HEK293 (cell line): ENCODE data around the gene CCDC167.

Source experiments
- CTCF ChIA-PET: fragments of 350-600 bp; formaldehyde crosslinking; extraction: SDS; loops from one replicate; lab custom pipeline; 2021; ENCODE audit warnings: antibody characterized with exemption; lab: Yijun Ruan, JAX
- POLR2A ChIA-PET: fragments of 300-600 bp; formaldehyde crosslinking; extraction: SDS; loops from one replicate; lab custom pipeline; 2020; ENCODE audit warnings: antibody characterized with exemption, inconsistent platforms; lab: Yijun Ruan, JAX
- H3K27ac ChIP-seq: fragments of 200-500 bp; sonication (Bioruptor generic); 2 replicates; pipeline ENCODE4 v1.5.1; 2014; ENCODE audit warnings: low read depth, low read length, control low read depth, inconsistent platforms; ENCODE audit errors: extremely low read depth
- H3K36me3 ChIP-seq, 2 experiments: fragments of 200-500 bp in 1 of 2; sonication (Bioruptor generic) in 1 of 2; 1 replicate in 1 of 2; 2 replicates in 1 of 2; pipeline ENCODE4 v1.5.1; 2014 to 2017; ENCODE audit warnings: inconsistent platforms in 2 of 2, low read length in 2 of 2; ENCODE audit not compliant: control insufficient read depth in 2 of 2, insufficient read depth in 1 of 2
- H3K4me1 ChIP-seq: fragments of 200-500 bp; sonication (Bioruptor generic); 2 replicates; pipeline ENCODE4 v1.5.1; 2014; ENCODE audit warnings: mild to moderate bottlenecking, low read length, inconsistent platforms; ENCODE audit not compliant: control insufficient read depth, insufficient read depth
- H3K4me3 ChIP-seq: 2 replicates; pipeline ENCODE4 v1.5.1; 2011; ENCODE audit warnings: low read depth, mild to moderate bottlenecking, control low read depth, low read length, moderate library complexity
- H3K9me3 ChIP-seq: fragments of 200-500 bp; sonication (Bioruptor generic); 2 replicates; pipeline ENCODE4 v1.5.1; 2014; ENCODE audit warnings: low read depth, low read length, inconsistent platforms; ENCODE audit not compliant: control insufficient read depth, insufficient read depth
- GFI1B ChIP-seq: fragments of 450-650 bp; formaldehyde crosslinking; IDR thresholded peaks from 2 replicates; pipeline ENCODE4 v1.5.1; 2016; ENCODE audit warnings: missing biosample characterization, missing genetic modification characterization
- OVOL3 ChIP-seq: fragments of 450-650 bp; formaldehyde crosslinking; IDR thresholded peaks from 2 replicates; pipeline ENCODE4 v1.5.1; 2016; ENCODE audit warnings: missing biosample characterization, missing genetic modification characterization
- ZBTB17 ChIP-seq: fragments of 450-650 bp; formaldehyde crosslinking; IDR thresholded peaks from 2 replicates; pipeline ENCODE4 v1.5.1; 2016; ENCODE audit warnings: missing biosample characterization, missing genetic modification characterization
- ZFHX2 ChIP-seq: fragments of 450-650 bp; formaldehyde crosslinking; conservative IDR thresholded peaks from 2 replicates; pipeline ENCODE4 v1.5.1; 2016; ENCODE audit warnings: missing biosample characterization, missing genetic modification characterization
- ZFP41 ChIP-seq: fragments of 450-650 bp; formaldehyde crosslinking; IDR thresholded peaks from 2 replicates; pipeline ENCODE4 v1.5.1; 2016; ENCODE audit warnings: missing biosample characterization, missing genetic modification characterization, borderline replicate concordance
- ZNF211 ChIP-seq: fragments of 450-650 bp; formaldehyde crosslinking; IDR thresholded peaks from 2 replicates; pipeline ENCODE4 v1.5.1; 2016; ENCODE audit warnings: low read depth, missing biosample characterization, missing genetic modification characterization
- ZNF223 ChIP-seq: fragments of 450-650 bp; formaldehyde crosslinking; IDR thresholded peaks from 2 replicates; pipeline ENCODE4 v1.5.1; 2016; ENCODE audit warnings: missing biosample characterization, missing genetic modification characterization
- ZNF324 ChIP-seq: fragments of 450-650 bp; formaldehyde crosslinking; IDR thresholded peaks from 2 replicates; pipeline ENCODE4 v1.5.1; 2016; ENCODE audit warnings: missing biosample characterization, missing genetic modification characterization
- ZNF600 ChIP-seq: fragments of 450-650 bp; formaldehyde crosslinking; IDR thresholded peaks from 2 replicates; pipeline ENCODE4 v1.5.1; 2016; ENCODE audit warnings: missing biosample characterization, missing genetic modification characterization
- ZNF664 ChIP-seq: fragments of 450-650 bp; formaldehyde crosslinking; IDR thresholded peaks from 2 replicates; pipeline ENCODE4 v1.5.1; 2016; ENCODE audit warnings: missing biosample characterization, missing genetic modification characterization
- ZNF768 ChIP-seq: fragments of 450-650 bp; formaldehyde crosslinking; IDR thresholded peaks from 2 replicates; pipeline ENCODE4 v1.5.1; 2018; ENCODE audit warnings: missing biosample characterization, mild to moderate bottlenecking, missing genetic modification characterization
- TF ChIP-seq, protein P1 (sequence below): fragments of 450-650 bp; formaldehyde crosslinking; IDR thresholded peaks from 2 replicates; pipeline ENCODE4 v1.5.1; 2016; ENCODE audit warnings: missing biosample characterization, missing genetic modification characterization
- TF ChIP-seq, protein P2 (sequence below): fragments of 450-650 bp; formaldehyde crosslinking; IDR thresholded peaks from 2 replicates; pipeline ENCODE4 v1.5.1; 2016; ENCODE audit warnings: missing biosample characterization, missing genetic modification characterization

Gene CCDC167

DNA sequence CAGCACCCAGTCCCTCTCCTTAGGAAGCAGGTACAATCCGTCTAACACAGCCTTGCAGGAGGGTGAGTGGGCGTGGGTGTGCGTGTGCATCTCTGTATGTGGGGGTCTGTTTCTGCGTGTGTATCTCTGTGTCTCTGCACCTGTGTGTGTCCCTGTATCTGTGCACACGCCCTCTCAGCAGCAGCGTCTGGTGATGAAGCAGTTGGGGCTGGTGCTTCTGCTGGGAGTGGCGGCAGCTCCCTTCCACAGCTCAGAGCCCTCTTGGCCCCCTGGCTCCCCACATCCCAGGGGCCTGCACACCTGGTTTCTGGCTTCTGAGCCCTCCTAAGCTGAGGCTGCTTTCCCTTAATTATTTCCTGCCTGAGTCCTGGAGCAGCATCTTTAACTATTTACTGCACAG lies 49.5 kb upstream of the CCDC167 start:
- no peaks in the 10 kb centered on the region for H3K9me3 ChIP-seq
- H3K4me3 ChIP-seq: no peak overlapping the region
- no peaks in the 10 kb centered on the region for H3K36me3 ChIP-seq
- POLR2A ChIA-PET: no interaction called here
- TF ChIP-seq ZFHX2 (tag by site-specific recombination): 0 out of 2 replicates have a peak, but pooled peaks have one; percentile 18
- no peak for TF ChIP-seq ZNF324
- TF ChIP-seq ZNF211 (tag by site-specific recombination): no peak
- CTCF ChIA-PET: interaction anchor here (0.5 to 3.1 kb wide), 2 partner anchors 11 to 86 kb away, joined by 3 to 18 read pairs; no protein-coding TSS in a partner anchor
- H3K27ac ChIP-seq: no peak overlapping the region
- H3K4me1 ChIP-seq: no peaks in the 10 kb centered on the region; the same call in 1 of the 2 replicates

DNA sequence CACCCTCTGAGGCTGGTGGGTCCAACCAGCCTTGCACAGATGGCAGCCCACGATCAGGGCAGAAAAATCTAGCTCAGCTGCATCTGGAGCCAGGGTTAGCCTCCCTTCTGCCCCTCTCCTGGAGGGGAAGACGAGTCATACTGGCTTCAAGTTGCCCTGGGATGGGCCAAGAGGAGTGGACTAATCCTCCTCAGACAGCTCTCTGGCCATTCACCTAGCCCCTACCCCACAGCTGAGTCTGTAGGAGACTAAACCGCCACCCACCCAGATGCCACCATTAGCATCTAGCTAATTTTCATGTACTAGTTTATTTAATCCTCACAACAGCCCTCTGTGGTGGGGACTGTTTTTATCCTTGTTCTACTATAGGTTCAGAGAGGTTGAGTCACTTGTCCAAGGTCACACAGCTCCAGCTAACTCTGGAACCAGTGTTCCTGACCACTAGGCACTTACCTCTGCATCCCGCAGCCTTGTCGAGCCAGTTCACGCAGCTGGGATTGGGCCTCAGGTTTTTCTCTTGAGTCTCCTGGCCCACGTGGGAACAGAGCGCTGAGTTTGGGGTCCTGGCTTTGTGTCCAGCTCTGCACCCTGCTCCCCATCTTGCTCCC lies 48.5 kb upstream of the CCDC167 start:
- TF ChIP-seq GFI1B (tag by site-specific recombination): no peak
- peak; percentile 74; the same call in 1 of the 2 replicates for TF ChIP-seq ZNF664
- peak; percentile 86 for TF ChIP-seq ZNF768 (tag by site-specific recombination)
- TF ChIP-seq ZNF223: no peak
- TF ChIP-seq, all 188 proteins: peak for 2
- Histone ChIP-seq H3K4me3 (no peak overlapping the region), H3K27ac (no peak overlapping the region), H3K36me3 (no peaks in the 10 kb centered on the region), H3K4me1 (no peaks in the 10 kb centered on the region; the same call in 1 of the 2 replicates), H3K9me3 (no peaks in the 10 kb centered on the region)
- POLR2A ChIA-PET: interaction anchor here (0.6 to 1.0 kb wide), 3 partner anchors 9 to 144 kb away, joined by 3 to 9 read pairs (median 3); no protein-coding TSS in a partner anchor
- CTCF ChIA-PET: interaction anchor here (0.7 to 3.1 kb wide), 8 partner anchors 10 to 699 kb away, joined by 3 to 18 read pairs (median 3); no protein-coding TSS in a partner anchor

DNA sequence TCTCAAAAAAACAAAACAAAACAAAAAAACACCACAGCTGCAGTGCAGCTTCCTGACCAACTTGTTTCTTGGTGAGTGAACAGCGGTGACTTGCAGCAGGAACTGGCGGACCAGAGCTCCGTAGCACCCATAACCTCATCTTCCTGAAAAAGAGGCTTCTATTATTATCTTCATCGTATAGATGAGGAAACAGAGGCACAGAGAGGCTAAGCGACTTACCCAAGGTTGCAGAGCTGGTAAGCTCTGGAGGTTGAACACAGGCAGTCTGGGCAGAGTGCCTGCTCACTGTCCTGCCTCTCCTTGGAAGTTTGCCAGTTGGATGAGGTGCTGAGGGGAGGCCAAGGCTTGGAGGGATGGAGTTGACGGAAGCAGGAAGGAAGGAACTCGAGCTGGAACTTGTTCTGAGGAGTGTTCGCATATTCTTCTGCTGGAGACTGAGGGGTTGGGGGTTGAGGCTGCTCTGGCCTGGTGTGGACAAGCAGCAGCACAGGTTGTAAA lies 47.9 kb upstream of the CCDC167 start:
- no peak overlapping the region for H3K4me3 ChIP-seq
- ChIA-PET CTCF (interaction anchor here (0.5 to 3.1 kb wide), 11 partner anchors 9 to 699 kb away, joined by 3 to 18 read pairs (median 3); no protein-coding TSS in a partner anchor), POLR2A (interaction anchor here (0.6 to 1.0 kb wide), 3 partner anchors 9 to 144 kb away, joined by 3 to 9 read pairs (median 3); no protein-coding TSS in a partner anchor)
- no peaks in the 10 kb centered on the region; the same call in 1 of the 2 replicates for H3K4me1 ChIP-seq
- H3K36me3 ChIP-seq: no peaks in the 10 kb centered on the region
- H3K9me3 ChIP-seq: no peaks in the 10 kb centered on the region
- TF ChIP-seq ZFP41 (tag by site-specific recombination) (no peak), ZNF600 (tag by site-specific recombination) (peak; percentile 92), ZNF768 (tag by site-specific recombination) (peak; percentile 56; the same call in 1 of the 2 replicates), OVOL3 (tag by site-specific recombination) (no peak), ZBTB17 (tag by site-specific recombination) (0 out of 2 replicates have a peak, but pooled peaks have one; percentile 21)
- TF ChIP-seq, protein P1, sequence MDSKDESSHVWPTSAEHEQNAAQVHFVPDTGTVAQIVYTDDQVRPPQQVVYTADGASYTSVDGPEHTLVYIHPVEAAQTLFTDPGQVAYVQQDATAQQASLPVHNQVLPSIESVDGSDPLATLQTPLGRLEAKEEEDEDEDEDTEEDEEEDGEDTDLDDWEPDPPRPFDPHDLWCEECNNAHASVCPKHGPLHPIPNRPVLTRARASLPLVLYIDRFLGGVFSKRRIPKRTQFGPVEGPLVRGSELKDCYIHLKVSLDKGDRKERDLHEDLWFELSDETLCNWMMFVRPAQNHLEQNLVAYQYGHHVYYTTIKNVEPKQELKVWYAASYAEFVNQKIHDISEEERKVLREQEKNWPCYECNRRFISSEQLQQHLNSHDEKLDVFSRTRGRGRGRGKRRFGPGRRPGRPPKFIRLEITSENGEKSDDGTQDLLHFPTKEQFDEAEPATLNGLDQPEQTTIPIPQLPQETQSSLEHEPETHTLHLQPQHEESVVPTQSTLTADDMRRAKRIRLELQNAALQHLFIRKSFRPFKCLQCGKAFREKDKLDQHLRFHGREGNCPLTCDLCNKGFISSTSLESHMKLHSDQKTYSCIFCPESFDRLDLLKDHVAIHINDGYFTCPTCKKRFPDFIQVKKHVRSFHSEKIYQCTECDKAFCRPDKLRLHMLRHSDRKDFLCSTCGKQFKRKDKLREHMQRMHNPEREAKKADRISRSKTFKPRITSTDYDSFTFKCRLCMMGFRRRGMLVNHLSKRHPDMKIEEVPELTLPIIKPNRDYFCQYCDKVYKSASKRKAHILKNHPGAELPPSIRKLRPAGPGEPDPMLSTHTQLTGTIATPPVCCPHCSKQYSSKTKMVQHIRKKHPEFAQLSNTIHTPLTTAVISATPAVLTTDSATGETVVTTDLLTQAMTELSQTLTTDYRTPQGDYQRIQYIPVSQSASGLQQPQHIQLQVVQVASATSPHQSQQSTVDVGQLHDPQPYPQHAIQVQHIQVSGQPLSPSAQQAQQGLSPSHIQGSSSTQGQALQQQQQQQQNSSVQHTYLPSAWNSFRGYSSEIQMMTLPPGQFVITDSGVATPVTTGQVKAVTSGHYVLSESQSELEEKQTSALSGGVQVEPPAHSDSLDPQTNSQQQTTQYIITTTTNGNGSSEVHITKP (tag by site-specific recombination): peak; percentile 80
- TF ChIP-seq, protein P2, sequence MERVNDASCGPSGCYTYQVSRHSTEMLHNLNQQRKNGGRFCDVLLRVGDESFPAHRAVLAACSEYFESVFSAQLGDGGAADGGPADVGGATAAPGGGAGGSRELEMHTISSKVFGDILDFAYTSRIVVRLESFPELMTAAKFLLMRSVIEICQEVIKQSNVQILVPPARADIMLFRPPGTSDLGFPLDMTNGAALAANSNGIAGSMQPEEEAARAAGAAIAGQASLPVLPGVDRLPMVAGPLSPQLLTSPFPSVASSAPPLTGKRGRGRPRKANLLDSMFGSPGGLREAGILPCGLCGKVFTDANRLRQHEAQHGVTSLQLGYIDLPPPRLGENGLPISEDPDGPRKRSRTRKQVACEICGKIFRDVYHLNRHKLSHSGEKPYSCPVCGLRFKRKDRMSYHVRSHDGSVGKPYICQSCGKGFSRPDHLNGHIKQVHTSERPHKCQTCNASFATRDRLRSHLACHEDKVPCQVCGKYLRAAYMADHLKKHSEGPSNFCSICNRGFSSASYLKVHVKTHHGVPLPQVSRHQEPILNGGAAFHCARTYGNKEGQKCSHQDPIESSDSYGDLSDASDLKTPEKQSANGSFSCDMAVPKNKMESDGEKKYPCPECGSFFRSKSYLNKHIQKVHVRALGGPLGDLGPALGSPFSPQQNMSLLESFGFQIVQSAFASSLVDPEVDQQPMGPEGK: no peak
- H3K27ac ChIP-seq: no peak overlapping the region
